ENCODE data around the gene FAF1.

Gene FAF1

GRCh38 chr1:50693829-50694228 lies 266.2 kb downstream of the FAF1 start:
- Histone ChIP-seq H3K79me1 (ENCODE audit: low read length) (no peaks in the 10 kb centered on the region), H4K8ac (ENCODE audit: low read depth, low read length) (no peak overlapping the region), H2AFZ (ENCODE audit: insufficient read depth, low read length, poor library complexity) (no peak overlapping the region), H2AK5ac (ENCODE audit: low read length) (no peak overlapping the region), H2BK120ac (ENCODE audit: insufficient read depth, low read length, poor library complexity) (no peak overlapping the region), H3K23ac (ENCODE audit: low read length) (no peak overlapping the region), H3K4me2 (ENCODE audit: low read length) (no peak overlapping the region), H3K27me3 (ENCODE audit: insufficient read depth, low read length) (no peaks in the 10 kb centered on the region), H3K36me3 (ENCODE audit: control insufficient read depth in 1 of 2, insufficient read depth in 2 of 2, low read length in 2 of 2) (no peaks in the 10 kb centered on the region), H3K4ac (ENCODE audit: low read depth, low read length) (no peak overlapping the region), H3K79me2 (ENCODE audit: control insufficient read depth, insufficient read depth, low read length, poor library complexity) (no peaks in the 10 kb centered on the region), H3K4me1 (ENCODE audit: control insufficient read depth in 1 of 2, insufficient read depth in 2 of 2, low read length in 2 of 2) (no peaks in the 10 kb centered on the region), H3K9ac (ENCODE audit: low read length) (no peak overlapping the region), H3K27ac (ENCODE audit: low read depth, low read length) (no peak overlapping the region), H3K9me3 (ENCODE audit: insufficient read depth, low read depth, low read length) (no peaks in the 10 kb centered on the region), H2BK5ac (ENCODE audit: low read depth, low read length, poor library complexity) (no peak overlapping the region), H4K91ac (ENCODE audit: low read depth, low read length) (no peak overlapping the region), H3K4me3 (ENCODE audit: low read depth, low read length) (no peak overlapping the region), H2BK12ac (ENCODE audit: low read length) (no peak overlapping the region), H3K18ac (ENCODE audit: low read length) (no peak overlapping the region), H3K14ac (ENCODE audit: low read length) (no peak overlapping the region), H4K12ac (ENCODE audit: low read depth, low read length) (no peak overlapping the region)
- no CpG with 5 or more reads among the region's 2 CpGs for WGBS (ENCODE audit: extremely low coverage, insufficient coverage, insufficient read length)
- DNase-seq, result no peak

GRCh38 chr1:50684185-50684584 lies 275.9 kb downstream of the FAF1 start:
- no peak overlapping the region for H3K14ac ChIP-seq (ENCODE audit: low read length)
- no peaks in the 10 kb centered on the region for H3K27me3 ChIP-seq (ENCODE audit: insufficient read depth, low read length)
- no peaks in the 10 kb centered on the region for H3K79me2 ChIP-seq (ENCODE audit: control insufficient read depth, insufficient read depth, low read length, poor library complexity)
- no peak overlapping the region for H4K8ac ChIP-seq (ENCODE audit: low read depth, low read length)
- no peak overlapping the region for H2BK120ac ChIP-seq (ENCODE audit: insufficient read depth, low read length, poor library complexity)
- no peak overlapping the region for H3K4me2 ChIP-seq (ENCODE audit: low read length)
- H3K79me1 ChIP-seq (ENCODE audit: low read length), result no peaks in the 10 kb centered on the region
- H4K12ac ChIP-seq (ENCODE audit: low read depth, low read length), result no peak overlapping the region
- no peaks in the 10 kb centered on the region for H3K4me1 ChIP-seq (ENCODE audit: control insufficient read depth in 1 of 2, insufficient read depth in 2 of 2, low read length in 2 of 2)
- no peak overlapping the region for H3K27ac ChIP-seq (ENCODE audit: low read depth, low read length)
- no peak overlapping the region for H2BK12ac ChIP-seq (ENCODE audit: low read length)
- no peaks in the 10 kb centered on the region for H3K9me3 ChIP-seq (ENCODE audit: insufficient read depth, low read depth, low read length)
- no peak overlapping the region for H4K91ac ChIP-seq (ENCODE audit: low read depth, low read length)
- no peak overlapping the region for H3K4ac ChIP-seq (ENCODE audit: low read depth, low read length)
- H2AK5ac ChIP-seq (ENCODE audit: low read length), result no peak overlapping the region
- no peak overlapping the region for H3K4me3 ChIP-seq (ENCODE audit: low read depth, low read length)
- no peak overlapping the region for H3K18ac ChIP-seq (ENCODE audit: low read length)
- DNase-seq, result no peak
- WGBS (ENCODE audit: extremely low coverage, insufficient coverage, insufficient read length), result no CpG with 5 or more reads among the region's 3 CpGs
- H3K36me3 ChIP-seq (ENCODE audit: control insufficient read depth in 1 of 2, insufficient read depth in 2 of 2, low read length in 2 of 2), result no peaks in the 10 kb centered on the region
- no peak overlapping the region for H3K9ac ChIP-seq (ENCODE audit: low read length)
- no peak overlapping the region for H2AFZ ChIP-seq (ENCODE audit: insufficient read depth, low read length, poor library complexity)
- no peak overlapping the region for H3K23ac ChIP-seq (ENCODE audit: low read length)
- H2BK5ac ChIP-seq (ENCODE audit: low read depth, low read length, poor library complexity), result no peak overlapping the region

GRCh38 chr1:50681931-50682330 lies 278.1 kb downstream of the FAF1 start:
- Histone ChIP-seq H3K27ac (ENCODE audit: low read depth, low read length) (no peak overlapping the region), H3K4me1 (ENCODE audit: control insufficient read depth in 1 of 2, insufficient read depth in 2 of 2, low read length in 2 of 2) (no peaks in the 10 kb centered on the region), H3K18ac (ENCODE audit: low read length) (no peak overlapping the region), H3K9ac (ENCODE audit: low read length) (no peak overlapping the region), H4K12ac (ENCODE audit: low read depth, low read length) (no peak overlapping the region), H2BK120ac (ENCODE audit: insufficient read depth, low read length, poor library complexity) (no peak overlapping the region), H2AFZ (ENCODE audit: insufficient read depth, low read length, poor library complexity) (no peak overlapping the region), H3K14ac (ENCODE audit: low read length) (no peak overlapping the region), H2BK12ac (ENCODE audit: low read length) (no peak overlapping the region), H4K8ac (ENCODE audit: low read depth, low read length) (no peak overlapping the region), H3K79me1 (ENCODE audit: low read length) (no peaks in the 10 kb centered on the region), H4K91ac (ENCODE audit: low read depth, low read length) (no peak overlapping the region), H3K4me2 (ENCODE audit: low read length) (no peak overlapping the region), H3K79me2 (ENCODE audit: control insufficient read depth, insufficient read depth, low read length, poor library complexity) (no peaks in the 10 kb centered on the region), H3K4ac (ENCODE audit: low read depth, low read length) (no peak overlapping the region), H3K36me3 (ENCODE audit: control insufficient read depth in 1 of 2, insufficient read depth in 2 of 2, low read length in 2 of 2) (no peaks in the 10 kb centered on the region), H3K23ac (ENCODE audit: low read length) (no peak overlapping the region), H3K27me3 (ENCODE audit: insufficient read depth, low read length) (no peaks in the 10 kb centered on the region), H3K4me3 (ENCODE audit: low read depth, low read length) (no peak overlapping the region), H2BK5ac (ENCODE audit: low read depth, low read length, poor library complexity) (no peak overlapping the region), H3K9me3 (ENCODE audit: insufficient read depth, low read depth, low read length) (no peaks in the 10 kb centered on the region), H2AK5ac (ENCODE audit: low read length) (no peak overlapping the region)
- no peak for DNase-seq
- WGBS (ENCODE audit: extremely low coverage, insufficient coverage, insufficient read length), result no CpG with 5 or more reads among the region's 3 CpGs

GRCh38 chr1:50667710-50668356 lies 292.2 kb downstream of the FAF1 start:
- H3K79me1 ChIP-seq (ENCODE audit: low read length), result no peaks in the 10 kb centered on the region
- H2BK120ac ChIP-seq (ENCODE audit: insufficient read depth, low read length, poor library complexity), result no peak overlapping the region
- H3K14ac ChIP-seq (ENCODE audit: low read length), result no peak overlapping the region
- H3K79me2 ChIP-seq (ENCODE audit: control insufficient read depth, insufficient read depth, low read length, poor library complexity), result no peaks in the 10 kb centered on the region
- no peaks in the 10 kb centered on the region for H3K9me3 ChIP-seq (ENCODE audit: insufficient read depth, low read depth, low read length)
- H3K27ac ChIP-seq (ENCODE audit: low read depth, low read length), result no peak overlapping the region
- H4K8ac ChIP-seq (ENCODE audit: low read depth, low read length), result no peak overlapping the region
- no CpG with 5 or more reads among the region's 4 CpGs for WGBS (ENCODE audit: extremely low coverage, insufficient coverage, insufficient read length)
- DNase-seq, result no peak
- H4K91ac ChIP-seq (ENCODE audit: low read depth, low read length), result no peak overlapping the region
- H3K27me3 ChIP-seq (ENCODE audit: insufficient read depth, low read length), result no peaks in the 10 kb centered on the region
- H3K4me2 ChIP-seq (ENCODE audit: low read length), result no peak overlapping the region
- H2BK5ac ChIP-seq (ENCODE audit: low read depth, low read length, poor library complexity), result no peak overlapping the region
- no peak overlapping the region for H3K4me3 ChIP-seq (ENCODE audit: low read depth, low read length)
- H3K18ac ChIP-seq (ENCODE audit: low read length), result no peak overlapping the region
- H3K4ac ChIP-seq (ENCODE audit: low read depth, low read length), result no peak overlapping the region
- no peak overlapping the region for H4K12ac ChIP-seq (ENCODE audit: low read depth, low read length)
- no peak overlapping the region for H2AFZ ChIP-seq (ENCODE audit: insufficient read depth, low read length, poor library complexity)
- no peaks in the 10 kb centered on the region for H3K36me3 ChIP-seq (ENCODE audit: control insufficient read depth in 1 of 2, insufficient read depth in 2 of 2, low read length in 2 of 2)
- H3K23ac ChIP-seq (ENCODE audit: low read length), result no peak overlapping the region
- H2AK5ac ChIP-seq (ENCODE audit: low read length), result no peak overlapping the region
- no peaks in the 10 kb centered on the region for H3K4me1 ChIP-seq (ENCODE audit: control insufficient read depth in 1 of 2, insufficient read depth in 2 of 2, low read length in 2 of 2)
- H2BK12ac ChIP-seq (ENCODE audit: low read length), result no peak overlapping the region
- no peak overlapping the region for H3K9ac ChIP-seq (ENCODE audit: low read length)
